Neural cell (in vitro differentiated cells): ENCODE measurements around the gene P4HA2.

Source experiments
- EP300 ChIP-seq: fragments of 450-650 bp; conservative IDR thresholded peaks from 2 replicates; pipeline ENCODE4 v1.6.1; 2014; ENCODE audit warnings: antibody characterized with exemption, mild to moderate bottlenecking, moderate library complexity; ENCODE audit not compliant: poor library complexity, severe bottlenecking
- EZH2 ChIP-seq: fragments of 200-600, 300-800 bp; shearing (Covaris generic), sonication (generic); IDR thresholded peaks from 2 replicates; pipeline ENCODE4 v1.6.1; 2014; ENCODE audit warnings: antibody characterized with exemption, low read length, borderline replicate concordance, mild to moderate bottlenecking; ENCODE audit not compliant: insufficient read depth, poor library complexity, severe bottlenecking
- MXI1 ChIP-seq: fragments of 450-650 bp; conservative IDR thresholded peaks from 2 replicates; pipeline ENCODE4 v1.6.1; 2014; ENCODE audit warnings: antibody characterized with exemption, mild to moderate bottlenecking; ENCODE audit not compliant: poor library complexity, severe bottlenecking
- POLR2AphosphoS5 ChIP-seq: IDR thresholded peaks from 2 replicates; pipeline ENCODE4 v1.6.1; 2012
- SMC3 ChIP-seq: fragments of 450-650 bp; conservative IDR thresholded peaks from 2 replicates; pipeline ENCODE4 v1.6.1; 2014; ENCODE audit warnings: antibody characterized with exemption, mild to moderate bottlenecking, moderate library complexity; ENCODE audit not compliant: poor library complexity
- TAF1 ChIP-seq: IDR thresholded peaks from 2 replicates; pipeline ENCODE4 v1.6.1; 2012; ENCODE audit warnings: low read depth
- TF ChIP-seq, protein P1 (sequence below): fragments of 450-650 bp; IDR thresholded peaks from 2 replicates; pipeline ENCODE4 v1.5.1; 2014; ENCODE audit warnings: antibody characterized with exemption, mild to moderate bottlenecking, moderate library complexity; ENCODE audit not compliant: poor library complexity, severe bottlenecking
- TF ChIP-seq, protein P2 (sequence below): IDR thresholded peaks from 2 replicates; pipeline ENCODE4 v1.6.1; 2012; ENCODE audit warnings: borderline replicate concordance

DNA sequence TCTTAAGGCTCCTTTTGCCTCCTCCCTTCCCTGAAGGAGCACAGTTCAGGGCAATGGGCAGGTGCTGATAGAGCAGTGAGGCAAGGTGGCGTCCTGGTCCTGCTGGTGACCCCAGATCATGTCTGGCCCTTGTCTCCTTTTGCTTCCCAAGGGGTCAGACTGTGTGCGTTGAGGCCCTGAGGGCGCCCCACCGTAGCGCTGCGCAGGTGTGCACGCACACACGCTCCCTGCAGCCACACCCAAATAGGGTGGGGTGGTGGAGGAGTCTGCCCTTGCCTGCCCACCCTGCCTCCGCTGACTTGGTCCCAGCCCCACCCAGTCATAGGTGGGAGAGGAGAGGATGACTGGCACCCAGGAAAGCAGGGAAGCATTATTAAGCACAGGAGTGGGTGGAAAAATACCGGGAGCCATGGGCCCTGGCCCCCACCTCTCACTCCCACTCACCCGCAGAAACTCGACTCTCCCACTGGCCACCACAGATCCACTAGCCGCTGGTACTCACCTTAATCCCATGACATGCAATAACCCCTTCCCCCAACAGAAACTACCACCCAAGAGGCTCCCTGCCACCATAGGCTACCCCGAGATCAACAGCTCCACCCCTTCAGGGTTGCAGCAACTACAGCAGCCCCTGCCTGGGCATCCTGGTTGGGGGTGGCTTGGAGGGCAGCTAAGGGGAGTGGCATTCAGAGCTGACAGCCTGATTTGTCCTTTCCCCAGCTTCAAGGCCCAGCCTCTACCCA lies 46.6 kb upstream of the P4HA2 start:
- TF ChIP-seq SMC3 = no peak
- TF ChIP-seq, protein P1, sequence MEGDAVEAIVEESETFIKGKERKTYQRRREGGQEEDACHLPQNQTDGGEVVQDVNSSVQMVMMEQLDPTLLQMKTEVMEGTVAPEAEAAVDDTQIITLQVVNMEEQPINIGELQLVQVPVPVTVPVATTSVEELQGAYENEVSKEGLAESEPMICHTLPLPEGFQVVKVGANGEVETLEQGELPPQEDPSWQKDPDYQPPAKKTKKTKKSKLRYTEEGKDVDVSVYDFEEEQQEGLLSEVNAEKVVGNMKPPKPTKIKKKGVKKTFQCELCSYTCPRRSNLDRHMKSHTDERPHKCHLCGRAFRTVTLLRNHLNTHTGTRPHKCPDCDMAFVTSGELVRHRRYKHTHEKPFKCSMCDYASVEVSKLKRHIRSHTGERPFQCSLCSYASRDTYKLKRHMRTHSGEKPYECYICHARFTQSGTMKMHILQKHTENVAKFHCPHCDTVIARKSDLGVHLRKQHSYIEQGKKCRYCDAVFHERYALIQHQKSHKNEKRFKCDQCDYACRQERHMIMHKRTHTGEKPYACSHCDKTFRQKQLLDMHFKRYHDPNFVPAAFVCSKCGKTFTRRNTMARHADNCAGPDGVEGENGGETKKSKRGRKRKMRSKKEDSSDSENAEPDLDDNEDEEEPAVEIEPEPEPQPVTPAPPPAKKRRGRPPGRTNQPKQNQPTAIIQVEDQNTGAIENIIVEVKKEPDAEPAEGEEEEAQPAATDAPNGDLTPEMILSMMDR = no peak
- no peak for TF ChIP-seq TAF1
- TF ChIP-seq EP300 = no peak
- TF ChIP-seq POLR2AphosphoS5 = no peak
- no peak for TF ChIP-seq EZH2
- TF ChIP-seq MXI1 = no peak
- TF ChIP-seq, protein P2, sequence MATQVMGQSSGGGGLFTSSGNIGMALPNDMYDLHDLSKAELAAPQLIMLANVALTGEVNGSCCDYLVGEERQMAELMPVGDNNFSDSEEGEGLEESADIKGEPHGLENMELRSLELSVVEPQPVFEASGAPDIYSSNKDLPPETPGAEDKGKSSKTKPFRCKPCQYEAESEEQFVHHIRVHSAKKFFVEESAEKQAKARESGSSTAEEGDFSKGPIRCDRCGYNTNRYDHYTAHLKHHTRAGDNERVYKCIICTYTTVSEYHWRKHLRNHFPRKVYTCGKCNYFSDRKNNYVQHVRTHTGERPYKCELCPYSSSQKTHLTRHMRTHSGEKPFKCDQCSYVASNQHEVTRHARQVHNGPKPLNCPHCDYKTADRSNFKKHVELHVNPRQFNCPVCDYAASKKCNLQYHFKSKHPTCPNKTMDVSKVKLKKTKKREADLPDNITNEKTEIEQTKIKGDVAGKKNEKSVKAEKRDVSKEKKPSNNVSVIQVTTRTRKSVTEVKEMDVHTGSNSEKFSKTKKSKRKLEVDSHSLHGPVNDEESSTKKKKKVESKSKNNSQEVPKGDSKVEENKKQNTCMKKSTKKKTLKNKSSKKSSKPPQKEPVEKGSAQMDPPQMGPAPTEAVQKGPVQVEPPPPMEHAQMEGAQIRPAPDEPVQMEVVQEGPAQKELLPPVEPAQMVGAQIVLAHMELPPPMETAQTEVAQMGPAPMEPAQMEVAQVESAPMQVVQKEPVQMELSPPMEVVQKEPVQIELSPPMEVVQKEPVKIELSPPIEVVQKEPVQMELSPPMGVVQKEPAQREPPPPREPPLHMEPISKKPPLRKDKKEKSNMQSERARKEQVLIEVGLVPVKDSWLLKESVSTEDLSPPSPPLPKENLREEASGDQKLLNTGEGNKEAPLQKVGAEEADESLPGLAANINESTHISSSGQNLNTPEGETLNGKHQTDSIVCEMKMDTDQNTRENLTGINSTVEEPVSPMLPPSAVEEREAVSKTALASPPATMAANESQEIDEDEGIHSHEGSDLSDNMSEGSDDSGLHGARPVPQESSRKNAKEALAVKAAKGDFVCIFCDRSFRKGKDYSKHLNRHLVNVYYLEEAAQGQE = no peak
